GM18526 (cell line): ENCODE data around the gene AKT3.

Source experiments
- POLR2A ChIP-seq: IDR thresholded peaks from 3 replicates; pipeline ENCODE4 v1.6.1; 2011; ENCODE audit not compliant: insufficient read length; ENCODE audit errors: extremely low read depth

AKT3 gene

DNA sequence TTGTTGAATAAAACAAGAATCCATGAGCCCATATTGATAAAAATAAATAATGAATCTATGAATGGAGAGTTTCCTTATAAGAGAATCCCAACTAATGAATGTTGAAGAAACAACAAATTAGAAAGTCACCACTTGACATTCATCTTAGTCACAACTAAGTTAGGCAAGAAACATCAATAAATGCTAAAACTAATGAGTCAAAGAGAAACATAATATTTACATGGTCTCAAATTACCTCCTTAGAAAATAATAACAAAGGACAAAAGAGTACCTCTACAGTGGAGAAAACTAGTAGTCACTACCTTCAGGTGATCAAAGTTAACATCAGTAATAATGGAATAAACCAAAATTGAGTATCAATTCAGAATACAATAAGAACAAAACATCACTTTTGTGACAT lies 93.5 kb downstream of the AKT3 start:
- TF ChIP-seq POLR2A, result no peak

DNA sequence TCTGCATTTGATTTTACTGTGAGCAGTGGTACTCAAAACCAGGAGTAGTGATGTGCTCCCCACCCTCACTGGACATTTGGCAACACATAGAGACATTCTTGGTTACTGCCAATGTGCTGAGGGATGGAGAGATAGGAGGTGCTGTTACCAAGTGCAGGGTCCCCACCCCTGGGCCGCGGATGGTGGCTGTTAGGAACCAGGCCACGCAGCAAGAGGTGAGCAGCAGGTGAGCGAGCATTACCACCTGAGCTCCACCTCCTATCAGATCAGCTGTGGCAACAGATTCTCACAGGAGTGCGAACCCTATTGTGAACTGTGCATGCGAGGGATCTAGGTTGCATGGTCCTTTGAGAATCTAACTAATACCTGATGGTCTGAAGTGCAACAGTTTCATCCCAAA lies 95.7 kb downstream of the AKT3 start:
- no peak for TF ChIP-seq POLR2A

DNA sequence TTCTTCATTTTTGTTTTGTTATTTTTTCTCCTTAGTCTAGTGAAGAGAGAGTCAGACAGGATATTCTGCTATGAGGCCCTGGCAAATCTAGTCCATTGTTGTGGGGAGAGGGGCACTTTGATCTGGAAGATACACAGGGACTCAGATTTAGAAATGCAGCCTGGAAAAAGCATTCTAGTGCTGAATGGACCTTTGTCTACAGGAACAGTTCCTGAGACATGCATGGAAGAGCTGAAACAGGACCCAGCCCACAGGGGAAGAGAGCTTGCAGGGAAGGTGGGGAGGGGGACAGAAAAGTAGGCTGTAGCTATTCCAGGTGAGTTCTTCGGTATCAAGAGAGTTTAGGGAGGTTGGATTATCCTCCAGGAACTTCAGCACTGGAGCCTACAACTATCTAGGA lies 98.5 kb downstream of the AKT3 start:
- no peak for TF ChIP-seq POLR2A

DNA sequence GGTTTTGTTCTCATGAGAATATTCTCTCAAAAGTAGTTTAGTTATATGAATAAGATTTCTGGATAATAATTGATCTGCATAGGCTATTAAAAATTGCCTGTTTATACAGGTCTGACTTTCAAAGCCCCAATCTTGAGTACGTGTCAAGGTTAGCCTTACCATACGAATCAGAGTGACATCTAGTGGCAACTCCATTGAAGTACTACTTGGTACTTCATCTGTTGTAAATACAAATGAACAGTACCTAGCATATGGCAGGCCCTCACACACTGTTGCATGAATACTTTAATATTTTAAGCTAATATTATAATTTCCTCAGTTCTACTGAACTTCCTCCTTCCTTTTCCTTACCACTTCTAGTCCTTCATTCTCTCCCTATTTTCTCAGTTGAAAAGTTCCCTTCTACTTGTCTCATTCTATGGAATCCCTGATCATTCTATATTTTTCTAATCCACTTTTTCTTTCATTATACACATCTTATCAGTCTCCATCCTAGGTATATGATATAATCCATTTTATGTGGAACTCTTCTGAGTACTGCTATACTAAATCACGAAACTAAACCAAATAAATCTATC lies 101.2 kb downstream of the AKT3 start:
- TF ChIP-seq POLR2A, result no peak

DNA sequence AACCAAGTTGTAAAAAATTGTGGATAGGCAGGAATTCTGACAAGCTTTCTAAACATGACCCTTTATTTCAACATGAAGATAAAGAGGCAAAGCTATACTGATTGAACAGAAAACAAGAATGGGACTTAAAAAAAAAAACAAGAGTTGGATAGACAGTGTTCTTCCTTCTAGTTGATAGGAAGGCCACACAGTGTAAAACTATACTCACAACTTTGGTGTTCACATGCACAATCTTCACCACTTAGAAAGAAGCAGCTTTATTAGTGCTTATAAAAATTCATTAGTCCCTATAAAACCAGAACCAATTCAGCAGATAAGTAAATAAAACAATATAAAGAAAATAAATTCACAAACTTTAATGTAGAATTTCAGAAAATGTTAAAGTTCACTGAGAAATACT lies 101.8 kb downstream of the AKT3 start:
- no peak for TF ChIP-seq POLR2A

DNA sequence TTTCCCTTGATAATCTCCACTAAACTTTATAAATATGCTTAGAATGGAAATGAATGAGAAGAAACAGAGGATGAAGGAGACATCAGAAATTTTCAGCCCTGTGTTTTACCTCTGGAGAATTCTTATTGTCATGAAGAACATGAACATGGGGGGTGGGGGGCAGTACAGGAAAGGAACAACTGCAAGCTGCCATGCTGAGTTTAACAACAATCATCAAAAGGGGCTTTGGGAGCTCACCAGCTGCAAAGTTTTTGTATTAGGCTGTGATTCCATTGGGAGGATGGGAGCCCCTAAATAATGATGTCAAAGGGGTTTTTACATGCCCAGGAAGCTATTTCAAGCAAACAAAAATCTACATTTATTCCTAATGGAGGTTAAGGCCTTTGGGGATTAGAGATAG lies 103.3 kb downstream of the AKT3 start:
- no peak for TF ChIP-seq POLR2A

DNA sequence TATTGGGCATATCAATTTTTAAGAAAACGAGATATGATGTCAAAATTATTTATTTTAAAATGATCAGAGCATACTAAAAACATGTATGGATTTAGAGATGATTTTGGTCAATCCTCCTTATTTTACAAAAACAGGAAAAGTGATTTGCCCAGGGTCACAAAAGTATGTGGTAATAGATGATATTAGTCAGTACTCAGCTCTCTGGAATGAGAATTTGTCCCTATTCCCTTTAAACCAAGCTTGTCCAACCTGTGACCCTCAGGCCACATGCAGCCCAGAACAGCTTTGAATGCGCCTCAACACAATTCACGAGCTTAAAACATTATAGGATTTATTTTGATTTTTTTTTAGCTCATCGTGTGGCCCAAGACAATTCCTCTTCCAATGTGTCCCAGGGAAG lies 104.7 kb downstream of the AKT3 start:
- no peak for TF ChIP-seq POLR2A

DNA sequence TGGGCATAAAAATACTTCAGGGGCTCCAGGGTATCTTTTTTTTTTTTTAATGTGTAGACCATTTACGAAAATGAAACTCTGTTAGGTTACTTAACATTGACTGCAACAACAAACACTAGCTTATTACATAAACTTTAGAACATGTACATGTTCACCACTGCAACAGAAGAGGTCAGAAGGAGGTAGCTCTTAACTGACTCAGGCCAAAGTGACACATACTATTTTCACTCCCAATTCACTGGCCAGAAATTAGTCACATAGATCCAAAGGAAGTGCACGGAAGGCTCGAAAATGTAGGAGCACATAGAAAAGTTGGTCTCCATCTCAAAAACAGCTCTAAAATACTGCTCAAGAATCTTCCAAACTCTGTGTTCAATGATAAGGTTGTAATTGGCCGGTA lies 107.2 kb downstream of the AKT3 start:
- TF ChIP-seq POLR2A, result no peak

DNA sequence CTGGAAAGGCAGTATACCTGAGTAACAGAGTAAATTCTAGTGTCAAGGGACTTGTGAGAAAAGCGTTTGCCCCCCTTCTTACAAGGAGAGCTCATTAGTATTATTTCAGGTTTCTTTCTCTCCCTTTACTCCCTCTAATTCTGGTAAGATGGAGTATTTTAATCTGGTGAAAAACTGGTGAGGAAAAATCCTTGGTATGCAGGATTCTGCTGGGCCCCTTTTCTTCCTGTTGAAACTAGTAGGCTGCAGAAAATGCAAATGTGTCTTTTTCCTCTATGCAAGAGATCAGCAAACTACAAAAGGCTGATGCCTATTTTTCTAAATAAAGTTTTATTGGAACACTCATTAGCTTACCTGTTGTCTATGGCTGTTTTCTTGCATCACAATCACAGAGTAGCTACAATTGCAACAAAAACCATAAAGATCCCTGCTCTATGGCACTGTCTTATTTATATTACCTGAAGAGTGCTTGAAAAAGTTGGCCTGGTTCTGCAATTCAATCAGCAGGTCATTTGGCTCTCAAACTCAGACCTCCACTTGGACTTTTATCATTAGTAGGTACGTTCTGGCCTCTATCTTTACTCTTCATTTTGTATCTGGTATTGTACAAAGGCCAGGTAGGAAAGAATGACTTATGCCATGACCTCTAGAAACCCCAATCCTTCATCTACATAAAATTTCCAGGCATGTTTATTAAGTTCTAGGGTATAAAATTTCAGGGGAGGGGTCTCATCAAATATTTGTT lies 109.6 kb downstream of the AKT3 start:
- no peak for TF ChIP-seq POLR2A

DNA sequence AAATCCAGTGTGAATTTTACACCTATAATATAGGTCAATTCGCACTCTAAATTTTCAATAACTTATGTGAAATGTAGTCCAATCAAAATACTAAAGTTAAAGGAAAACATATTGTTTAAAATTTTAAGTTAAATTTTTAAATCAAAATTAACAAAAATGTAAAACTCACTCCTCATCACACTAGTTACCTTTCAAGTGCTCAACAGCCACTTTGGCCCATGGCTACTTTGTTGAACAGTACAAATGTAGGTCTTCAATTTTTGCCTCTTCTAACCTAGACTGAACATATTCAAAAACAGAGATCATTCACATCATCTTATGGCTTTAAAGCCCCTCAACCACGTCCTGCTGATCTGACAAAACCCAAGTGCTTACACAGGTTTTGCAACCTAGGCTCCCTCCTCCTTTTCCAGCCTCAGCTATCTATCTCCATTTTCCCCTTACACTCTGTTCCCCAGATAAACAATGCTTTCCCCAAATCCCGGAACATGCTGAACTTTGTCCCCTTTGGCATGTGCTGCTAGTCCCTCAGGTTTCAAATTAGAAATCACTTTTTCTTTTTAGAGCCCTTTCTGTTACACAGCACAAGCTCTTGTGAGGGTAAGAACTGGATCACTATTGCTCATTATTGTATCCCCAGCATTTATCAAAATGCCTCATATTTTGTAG lies 110.6 kb downstream of the AKT3 start:
- TF ChIP-seq POLR2A, result no peak

DNA sequence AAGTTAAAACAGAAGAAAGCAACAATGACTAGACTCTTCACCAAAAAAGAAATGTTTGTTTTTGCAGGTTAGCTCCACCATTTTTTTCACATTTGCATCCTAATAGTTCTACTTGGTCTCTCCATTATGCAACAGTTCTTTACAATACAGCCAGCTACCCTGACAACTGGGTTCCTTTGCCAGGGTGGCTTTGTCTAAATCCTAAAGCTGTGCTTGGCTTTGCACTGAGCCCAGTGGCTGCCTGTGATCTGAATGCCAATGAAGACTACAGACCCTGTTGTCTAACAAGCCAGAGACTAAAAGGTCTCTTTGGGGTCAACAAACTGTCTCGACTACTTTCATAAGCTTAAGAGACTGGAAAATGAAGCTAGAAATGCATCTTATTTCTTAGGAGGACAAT lies 112.0 kb downstream of the AKT3 start:
- no peak for TF ChIP-seq POLR2A

DNA sequence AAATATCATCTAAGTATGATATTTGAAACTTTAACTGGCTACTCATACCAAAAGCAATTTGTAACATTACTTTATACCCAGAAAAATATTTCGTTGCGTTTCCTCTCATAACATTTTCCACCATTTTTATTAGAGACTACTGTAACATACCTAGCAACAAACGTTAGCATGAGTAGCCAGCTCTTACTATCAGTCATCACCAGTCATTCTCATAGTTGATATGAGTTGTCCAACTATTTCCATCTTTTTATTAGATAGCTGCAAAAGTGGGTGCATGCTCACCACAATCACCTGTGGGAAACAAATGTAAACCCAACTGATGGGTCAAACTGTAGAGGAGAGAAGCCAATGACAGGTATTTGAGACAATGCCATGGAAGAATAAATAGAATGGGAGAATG lies 114.6 kb downstream of the AKT3 start:
- TF ChIP-seq POLR2A, result no peak

DNA sequence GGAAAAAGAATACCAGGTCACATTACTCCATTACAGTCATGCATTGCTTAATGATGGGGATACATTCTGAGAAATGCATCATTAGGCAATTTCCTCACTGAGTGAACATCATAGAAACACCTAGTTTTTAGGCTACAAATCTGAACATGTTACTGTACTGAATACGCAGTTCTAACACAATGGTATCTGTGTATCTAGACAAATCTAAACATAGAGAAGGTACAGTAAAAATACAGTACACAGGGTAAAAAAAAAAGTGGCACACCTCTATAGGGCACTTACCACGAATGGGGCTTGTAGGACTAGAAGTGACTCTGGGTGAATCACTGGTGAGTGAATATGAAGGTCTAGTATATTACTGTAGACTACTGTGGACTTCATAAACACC lies 115.7 kb downstream of the AKT3 start:
- TF ChIP-seq POLR2A, result no peak

DNA sequence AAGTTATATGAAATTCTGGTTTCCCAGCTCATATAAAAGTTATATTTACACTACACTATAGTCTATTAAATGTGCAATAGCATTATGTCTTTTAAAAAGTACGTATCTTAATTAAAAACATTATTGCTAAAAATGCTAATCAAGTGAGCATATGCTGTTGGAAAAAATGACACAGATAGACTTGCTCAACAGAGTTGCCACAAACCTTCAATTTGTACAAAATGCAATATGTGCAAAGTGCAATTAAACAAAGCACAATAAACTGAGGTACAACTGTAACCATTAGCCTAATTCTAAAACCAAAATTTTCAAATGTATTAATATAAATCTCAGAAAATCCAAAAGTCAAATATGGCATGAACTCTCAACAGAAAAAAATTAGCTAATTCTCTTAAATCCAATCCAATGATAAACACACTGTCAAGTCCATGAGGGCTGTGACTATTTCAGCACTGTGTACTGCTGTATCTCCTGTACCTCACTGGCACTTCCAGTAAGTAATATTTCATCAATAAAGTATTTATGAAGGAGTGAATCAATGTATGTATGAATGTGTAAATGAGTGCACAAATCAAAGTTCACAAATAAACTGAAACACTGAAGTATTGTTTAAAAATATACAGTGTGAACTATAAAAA lies 116.3 kb downstream of the AKT3 start:
- no peak for TF ChIP-seq POLR2A

DNA sequence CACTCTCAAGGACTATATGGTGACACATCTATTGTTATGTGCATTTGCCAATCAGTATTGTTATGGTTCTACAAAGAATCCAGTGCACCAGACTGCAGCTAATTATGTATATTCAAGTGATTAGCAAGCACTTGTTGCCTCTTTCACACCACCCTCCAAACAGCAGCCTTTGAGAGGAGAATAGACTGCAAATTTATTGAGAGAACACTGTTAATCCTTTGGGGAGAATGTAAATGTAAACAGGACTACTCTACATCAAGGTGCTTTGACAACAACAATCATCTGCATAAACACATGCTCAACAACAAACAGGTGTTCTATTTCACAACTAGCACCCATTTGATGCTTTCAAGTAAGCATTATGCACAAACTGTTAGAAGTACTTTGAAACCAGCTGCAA lies 117.4 kb downstream of the AKT3 start:
- TF ChIP-seq POLR2A, result no peak

DNA sequence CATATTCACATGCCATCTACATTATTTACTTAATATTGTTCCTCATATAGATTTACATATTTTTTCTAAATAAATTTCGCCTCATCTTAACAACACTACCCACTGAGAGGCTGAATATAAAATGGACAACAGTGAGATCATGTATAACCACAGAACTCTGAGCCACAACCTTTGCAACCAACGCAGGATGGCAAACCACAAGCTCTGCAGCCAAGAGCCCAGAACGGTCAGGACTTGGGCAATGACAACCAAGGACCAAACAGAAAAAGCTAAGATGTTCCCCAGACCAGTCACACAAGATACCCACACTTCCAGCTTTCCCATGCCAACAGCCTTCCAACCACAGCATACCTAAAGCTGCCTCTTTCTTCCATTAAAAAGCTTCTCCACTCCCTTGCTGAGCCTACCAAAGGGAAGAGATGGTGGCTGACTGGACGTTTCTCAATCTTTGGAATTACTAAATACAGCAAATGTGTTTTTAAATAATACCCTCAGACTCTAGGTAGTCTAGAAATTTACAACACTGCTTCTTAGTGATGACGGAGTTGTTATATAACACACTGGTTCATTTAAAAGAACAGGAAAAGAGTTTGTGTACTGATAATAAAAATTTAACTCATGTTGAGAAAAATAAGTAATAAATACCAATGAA lies 117.9 kb downstream of the AKT3 start:
- TF ChIP-seq POLR2A, result no peak
